Memory B cell (primary cell): ENCODE measurements around the gene YIPF2.

Experiments used
- ATAC-seq: fragments of 150-1000 bp; cut with Tn5 transposase; 2 replicates; pipeline ENCODE4 v1.10.0; 2021; ENCODE audit warnings: low read depth, mild to moderate bottlenecking, moderate library complexity
- DNase-seq, 2 donors: peaks; one replicate each; pipeline ENCODE4 v3.0.0; 2022; ENCODE audit warnings: low spot score in 2 of 2
- H3K27ac Mint-ChIP-seq: one replicate; pipeline ENCODE4 v1.8.0; 2022; ENCODE audit warnings: mild to moderate bottlenecking, moderate library complexity, mixed read lengths
- H3K27me3 Mint-ChIP-seq: one replicate; pipeline ENCODE4 v1.8.0; 2022; ENCODE audit warnings: mixed read lengths
- H3K36me3 Mint-ChIP-seq: one replicate; pipeline ENCODE4 v1.8.0; 2022; ENCODE audit warnings: mild to moderate bottlenecking, mixed read lengths
- H3K4me1 Mint-ChIP-seq: one replicate; pipeline ENCODE4 v1.8.0; 2022; ENCODE audit warnings: mixed read lengths
- H3K4me3 Mint-ChIP-seq: one replicate; pipeline ENCODE4 v1.8.0; 2022; ENCODE audit warnings: mild to moderate bottlenecking, moderate library complexity, mixed read lengths
- H3K9me3 Mint-ChIP-seq: one replicate; pipeline ENCODE4 v1.8.0; 2022; ENCODE audit warnings: mixed read lengths

Gene YIPF2

DNA sequence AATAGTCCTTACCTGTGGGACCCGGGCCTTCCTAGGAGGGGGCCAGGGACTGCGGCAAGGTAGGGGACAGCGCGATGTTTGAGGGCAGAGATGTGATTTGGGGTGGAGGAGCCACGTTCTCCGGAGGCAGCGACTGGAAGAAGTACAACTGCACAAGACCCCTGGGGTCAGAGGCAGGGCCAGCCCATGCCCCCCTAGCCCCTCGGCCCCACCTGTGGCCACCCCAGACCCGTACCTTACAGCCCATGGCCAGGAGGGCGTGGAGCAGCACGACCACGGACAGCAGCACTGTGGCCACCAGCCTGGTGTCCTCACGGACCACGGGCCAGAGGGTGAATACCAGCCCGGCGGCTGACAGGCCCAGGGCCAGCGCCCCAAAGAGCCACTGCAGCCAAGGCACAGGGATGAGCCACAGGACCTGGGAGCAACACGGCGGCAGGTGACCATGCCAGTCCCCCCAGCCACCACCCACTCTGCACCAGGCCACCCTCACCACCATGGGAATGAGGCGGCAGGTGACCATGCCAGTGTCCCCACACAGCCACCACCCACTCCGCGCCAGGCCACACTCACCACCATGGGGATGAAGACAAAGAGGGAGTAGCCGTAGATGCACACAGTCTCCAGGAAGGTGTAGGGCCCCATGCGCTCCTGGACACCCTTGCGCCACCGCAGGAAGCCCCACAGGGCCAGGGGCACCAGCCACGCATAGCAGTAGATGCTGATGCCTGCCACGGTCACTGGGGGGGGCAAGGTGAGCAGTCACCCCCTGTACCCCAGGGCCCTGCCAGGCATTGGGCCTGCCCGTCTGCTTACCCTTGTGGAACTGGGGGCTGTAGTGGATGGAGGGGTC is 5.0 kb downstream of the YIPF2 start:
- ATAC-seq (no peak), DNase-seq (no peak)
- no peak overlapping the region for H3K27ac Mint-ChIP-seq
- peaks cover 18% of the 10 kb centered on the region for H3K36me3 Mint-ChIP-seq
- H3K9me3 Mint-ChIP-seq: no peaks in the 10 kb centered on the region
- no peaks in the 10 kb centered on the region for H3K27me3 Mint-ChIP-seq
- no peak overlapping the region for H3K4me3 Mint-ChIP-seq
- peaks cover 12% of the 10 kb centered on the region for H3K4me1 Mint-ChIP-seq

DNA sequence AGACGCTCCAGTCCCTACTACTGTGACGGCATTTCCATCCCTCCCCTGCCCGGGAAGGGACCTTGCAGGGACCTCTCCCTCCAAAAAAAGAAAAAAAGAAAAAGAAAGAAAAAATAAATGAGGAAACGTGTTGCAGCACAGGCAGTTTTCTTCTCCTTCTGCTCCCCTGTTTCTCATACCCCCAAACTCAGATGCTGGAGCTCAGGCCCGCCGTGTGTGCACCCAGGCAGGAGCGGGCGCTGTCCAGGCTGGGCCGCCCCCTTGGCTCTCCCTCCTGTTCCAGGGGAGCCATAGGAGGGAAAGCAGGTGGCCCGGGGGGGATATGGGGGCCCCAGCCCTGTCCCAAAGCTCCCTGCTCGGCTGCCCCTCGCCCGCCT is 5.8 kb downstream of the YIPF2 start:
- no peak for ATAC-seq
- no peaks in the 10 kb centered on the region for H3K27me3 Mint-ChIP-seq
- H3K9me3 Mint-ChIP-seq: no peaks in the 10 kb centered on the region
- DNase-seq: no peak
- H3K36me3 Mint-ChIP-seq: peaks cover 18% of the 10 kb centered on the region
- no peak overlapping the region for H3K4me3 Mint-ChIP-seq
- H3K27ac Mint-ChIP-seq: no peak overlapping the region
- H3K4me1 Mint-ChIP-seq: peaks cover 10% of the 10 kb centered on the region

DNA sequence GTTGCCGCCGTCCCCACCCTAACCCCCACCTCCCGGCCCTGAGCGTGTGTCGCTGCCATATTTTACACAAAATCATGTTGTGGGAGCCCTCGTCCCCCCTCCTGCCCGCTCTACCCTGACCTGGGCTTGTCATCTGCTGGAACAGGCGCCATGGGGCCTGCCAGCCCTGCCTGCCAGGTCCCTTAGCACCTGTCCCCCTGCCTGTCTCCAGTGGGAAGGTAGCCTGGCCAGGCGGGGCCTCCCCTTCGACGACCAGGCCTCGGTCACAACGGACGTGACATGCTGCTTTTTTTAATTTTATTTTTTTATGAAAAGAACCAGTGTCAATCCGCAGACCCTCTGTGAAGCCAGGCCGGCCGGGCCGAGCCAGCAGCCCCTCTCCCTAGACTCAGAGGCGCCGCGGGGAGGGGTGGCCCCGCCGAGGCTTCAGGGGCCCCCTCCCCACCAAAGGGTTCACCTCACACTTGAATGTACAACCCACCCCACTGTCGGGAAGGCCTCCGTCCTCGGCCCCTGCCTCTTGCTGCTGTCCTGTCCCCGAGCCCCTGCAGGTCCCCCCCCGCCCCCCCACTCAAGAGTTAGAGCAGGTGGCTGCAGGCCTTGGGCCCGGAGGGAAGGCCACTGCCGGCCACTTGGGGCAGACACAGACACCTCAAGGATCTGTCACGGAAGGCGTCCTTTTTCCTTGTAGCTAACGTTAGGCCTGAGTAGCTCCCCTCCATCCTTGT is 6.4 kb downstream of the YIPF2 start:
- Mint-ChIP-seq H3K9me3 (no peaks in the 10 kb centered on the region), H3K36me3 (peaks cover 19% of the 10 kb centered on the region), H3K4me3 (no peak overlapping the region), H3K27me3 (no peaks in the 10 kb centered on the region), H3K4me1 (peaks cover 7% of the 10 kb centered on the region), H3K27ac (no peak overlapping the region)
- ATAC-seq: no peak
- no peak for DNase-seq

DNA sequence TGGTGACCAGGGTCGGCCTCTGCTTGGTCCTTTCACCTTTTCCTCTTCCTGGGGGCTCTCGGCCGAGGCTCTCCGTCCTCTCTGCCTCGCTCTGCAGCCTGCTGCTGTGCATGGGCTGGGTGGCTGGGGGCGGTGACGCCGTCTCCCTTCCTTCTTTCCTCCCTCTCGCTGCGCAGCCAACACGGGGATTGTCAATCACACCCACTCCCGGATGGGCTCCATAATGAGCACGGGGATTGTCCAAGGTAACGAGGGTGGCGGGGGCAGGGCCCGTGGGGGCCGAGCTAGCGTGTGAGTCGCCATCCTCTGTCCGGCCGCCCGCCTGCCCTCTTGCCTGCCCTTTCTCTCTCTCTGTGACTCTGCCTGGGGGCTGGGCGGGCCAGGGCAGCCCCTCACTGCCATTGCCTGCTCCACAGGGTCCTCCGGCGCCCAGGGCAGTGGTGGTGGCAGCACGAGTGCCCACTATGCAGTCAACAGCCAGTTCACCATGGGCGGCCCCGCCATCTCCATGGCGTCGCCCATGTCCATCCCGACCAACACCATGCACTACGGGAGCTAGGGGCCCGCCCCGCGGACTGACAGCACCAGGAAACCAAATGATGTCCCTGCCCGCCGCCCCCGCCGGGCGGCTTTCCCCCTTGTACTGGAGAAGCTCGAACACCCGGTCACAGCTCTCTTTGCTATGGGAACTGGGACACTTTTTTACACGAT is 7.1 kb downstream of the YIPF2 start:
- Mint-ChIP-seq H3K4me1 (peaks cover 7% of the 10 kb centered on the region), H3K27ac (no peak overlapping the region), H3K9me3 (no peaks in the 10 kb centered on the region), H3K4me3 (no peak overlapping the region), H3K27me3 (no peaks in the 10 kb centered on the region), H3K36me3 (peaks cover 19% of the 10 kb centered on the region)
- ATAC-seq (no peak), DNase-seq (no peak)

DNA sequence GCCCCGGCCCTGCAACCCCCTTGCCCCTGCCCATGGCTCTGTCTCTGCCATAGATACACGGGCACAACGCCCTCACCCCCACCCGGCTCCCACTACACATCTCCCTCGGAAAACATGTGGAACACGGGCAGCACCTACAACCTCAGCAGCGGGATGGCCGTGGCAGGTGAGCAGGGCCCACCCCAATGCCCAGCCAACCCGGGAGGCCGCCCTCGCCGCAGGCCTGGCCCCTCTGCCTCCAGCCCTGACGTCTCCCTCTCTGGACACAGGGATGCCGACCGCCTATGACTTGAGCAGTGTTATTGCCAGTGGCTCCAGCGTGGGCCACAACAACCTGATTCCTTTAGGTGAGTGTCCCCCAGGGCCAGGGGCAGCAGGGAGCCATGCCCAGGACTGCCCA is 7.7 kb downstream of the YIPF2 start:
- Mint-ChIP-seq H3K4me3 (no peak overlapping the region), H3K27me3 (no peaks in the 10 kb centered on the region), H3K36me3 (peaks cover 19% of the 10 kb centered on the region), H3K27ac (no peak overlapping the region), H3K9me3 (no peaks in the 10 kb centered on the region), H3K4me1 (peaks cover 7% of the 10 kb centered on the region)
- no peak for ATAC-seq
- no peak for DNase-seq

DNA sequence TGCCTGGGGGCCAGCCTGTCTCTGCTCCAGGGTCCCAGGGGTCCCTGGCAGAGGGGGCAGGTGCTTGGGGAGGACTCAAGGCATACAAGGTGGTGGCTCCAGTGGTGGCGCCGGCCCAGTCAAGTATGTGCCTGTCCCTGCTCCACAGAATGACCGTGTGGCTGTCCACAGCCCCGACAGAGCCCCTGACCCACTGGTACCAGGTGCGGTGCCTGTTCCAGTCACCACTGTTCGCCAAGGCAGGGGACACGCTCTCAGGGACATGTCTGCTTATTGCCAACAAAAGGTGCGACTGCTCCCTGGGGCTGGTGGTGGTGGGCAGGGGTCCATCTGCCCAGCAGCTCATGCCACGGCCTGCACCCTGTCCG is 8.2 kb downstream of the YIPF2 start:
- Mint-ChIP-seq H3K27me3 (no peaks in the 10 kb centered on the region), H3K36me3 (peaks cover 17% of the 10 kb centered on the region), H3K4me1 (peaks cover 5% of the 10 kb centered on the region), H3K9me3 (no peaks in the 10 kb centered on the region), H3K4me3 (no peak overlapping the region), H3K27ac (no peak overlapping the region)
- no peak for ATAC-seq
- DNase-seq: no peak

DNA sequence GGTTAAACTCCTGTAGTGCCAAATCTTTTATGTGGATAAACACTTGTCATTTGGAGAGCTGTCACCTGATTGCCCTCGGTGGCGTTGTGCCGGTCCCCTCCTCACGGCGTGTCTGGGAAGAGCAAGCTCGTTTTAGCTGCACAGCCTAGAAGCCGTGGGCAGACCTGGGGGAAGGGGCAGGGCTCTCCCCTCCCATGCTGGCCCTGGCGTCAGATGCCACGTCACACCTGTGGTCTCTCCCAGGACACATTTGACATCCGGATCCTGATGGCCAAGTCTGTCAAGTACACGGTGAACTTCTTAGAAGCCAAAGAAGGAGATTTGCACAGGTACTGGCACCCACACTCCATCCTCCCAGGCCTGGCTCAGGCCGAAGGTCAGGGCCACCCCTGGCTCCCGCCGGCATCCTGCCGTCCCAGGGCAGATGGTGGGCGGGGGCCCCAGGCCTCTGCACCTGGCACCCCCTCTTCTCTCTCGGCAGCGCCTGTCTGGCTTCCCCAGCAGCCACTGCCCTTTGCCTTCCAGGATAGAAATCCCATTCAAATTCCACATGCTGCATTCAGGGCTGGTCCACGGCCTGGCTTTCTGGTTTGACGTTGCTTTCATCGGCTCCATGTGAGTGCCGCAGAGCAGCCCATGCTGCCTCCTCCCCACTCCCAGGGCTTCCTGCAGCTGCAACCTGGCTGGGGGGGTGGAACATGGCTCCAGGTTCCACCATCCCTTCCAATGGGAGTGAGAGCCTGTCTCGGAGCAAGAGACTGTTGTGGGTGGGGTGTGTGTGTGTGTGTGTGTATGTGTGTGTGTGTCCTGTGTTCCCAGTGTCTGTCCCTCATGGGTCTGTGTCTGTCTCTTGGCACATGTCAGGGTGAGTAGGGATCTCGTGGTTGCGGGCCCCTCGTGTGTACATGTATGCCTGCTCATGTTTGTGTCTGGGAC is 8.8 kb downstream of the YIPF2 start:
- Mint-ChIP-seq H3K27ac (no peak overlapping the region), H3K36me3 (peaks cover 15% of the 10 kb centered on the region)

DNA sequence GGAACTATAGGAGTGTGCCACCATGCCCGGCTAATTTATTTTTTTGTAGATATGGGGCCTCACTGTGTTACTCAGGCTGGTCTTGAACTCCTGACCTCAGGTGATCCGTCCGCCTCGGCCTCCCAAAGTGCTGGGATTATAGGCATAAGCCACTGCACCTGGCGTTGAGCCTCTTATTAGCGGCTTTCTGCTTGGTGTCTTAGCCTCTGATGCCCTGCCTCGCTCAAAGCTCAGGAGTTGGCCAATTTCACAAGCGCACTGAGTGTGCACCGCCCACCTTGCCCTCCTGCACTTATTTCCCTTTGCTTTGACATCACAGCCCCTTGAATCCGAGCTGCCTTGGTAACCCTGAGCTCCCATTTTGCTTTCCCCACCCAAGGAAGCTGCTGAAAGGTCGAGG is 10.1 kb downstream of the YIPF2 start:
- Mint-ChIP-seq H3K4me3 (no peak overlapping the region), H3K9me3 (no peaks in the 10 kb centered on the region), H3K27me3 (no peaks in the 10 kb centered on the region), H3K36me3 (peaks cover 17% of the 10 kb centered on the region), H3K4me1 (peaks cover 3% of the 10 kb centered on the region), H3K27ac (peak overlapping the region; percentile 14)
- DNase-seq (no peak), ATAC-seq (no peak)

More for the DNA sequence above, 8.8 kb downstream of the YIPF2 start:
- DNase-seq (no peak), ATAC-seq (no peak)
- H3K27me3 Mint-ChIP-seq: no peaks in the 10 kb centered on the region
- no peaks in the 10 kb centered on the region for H3K9me3 Mint-ChIP-seq
- H3K4me3 Mint-ChIP-seq: no peak overlapping the region
- peaks cover 3% of the 10 kb centered on the region for H3K4me1 Mint-ChIP-seq

DNA sequence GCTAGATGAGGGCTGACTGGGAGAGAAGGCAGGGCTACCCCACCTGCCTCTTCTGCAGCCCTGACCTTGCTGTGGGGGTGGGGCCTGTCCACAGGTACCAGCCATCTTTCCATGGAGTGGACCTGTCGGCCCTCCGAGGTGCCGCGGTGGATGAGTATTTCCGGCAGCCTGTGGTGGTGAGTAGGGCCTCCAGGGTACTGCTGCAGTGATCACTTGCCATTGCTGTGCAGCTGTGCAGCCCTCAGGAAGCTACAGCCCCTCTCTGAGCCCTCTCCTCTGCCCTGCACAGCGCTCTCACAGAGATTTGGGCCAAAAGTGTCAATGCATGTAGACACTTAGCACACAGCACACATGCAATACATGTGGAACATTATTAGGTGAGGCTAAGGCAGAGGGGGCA is 11.8 kb downstream of the YIPF2 start:
- no peaks in the 10 kb centered on the region for H3K9me3 Mint-ChIP-seq
- ATAC-seq: no peak
- H3K27me3 Mint-ChIP-seq: no peaks in the 10 kb centered on the region

DNA sequence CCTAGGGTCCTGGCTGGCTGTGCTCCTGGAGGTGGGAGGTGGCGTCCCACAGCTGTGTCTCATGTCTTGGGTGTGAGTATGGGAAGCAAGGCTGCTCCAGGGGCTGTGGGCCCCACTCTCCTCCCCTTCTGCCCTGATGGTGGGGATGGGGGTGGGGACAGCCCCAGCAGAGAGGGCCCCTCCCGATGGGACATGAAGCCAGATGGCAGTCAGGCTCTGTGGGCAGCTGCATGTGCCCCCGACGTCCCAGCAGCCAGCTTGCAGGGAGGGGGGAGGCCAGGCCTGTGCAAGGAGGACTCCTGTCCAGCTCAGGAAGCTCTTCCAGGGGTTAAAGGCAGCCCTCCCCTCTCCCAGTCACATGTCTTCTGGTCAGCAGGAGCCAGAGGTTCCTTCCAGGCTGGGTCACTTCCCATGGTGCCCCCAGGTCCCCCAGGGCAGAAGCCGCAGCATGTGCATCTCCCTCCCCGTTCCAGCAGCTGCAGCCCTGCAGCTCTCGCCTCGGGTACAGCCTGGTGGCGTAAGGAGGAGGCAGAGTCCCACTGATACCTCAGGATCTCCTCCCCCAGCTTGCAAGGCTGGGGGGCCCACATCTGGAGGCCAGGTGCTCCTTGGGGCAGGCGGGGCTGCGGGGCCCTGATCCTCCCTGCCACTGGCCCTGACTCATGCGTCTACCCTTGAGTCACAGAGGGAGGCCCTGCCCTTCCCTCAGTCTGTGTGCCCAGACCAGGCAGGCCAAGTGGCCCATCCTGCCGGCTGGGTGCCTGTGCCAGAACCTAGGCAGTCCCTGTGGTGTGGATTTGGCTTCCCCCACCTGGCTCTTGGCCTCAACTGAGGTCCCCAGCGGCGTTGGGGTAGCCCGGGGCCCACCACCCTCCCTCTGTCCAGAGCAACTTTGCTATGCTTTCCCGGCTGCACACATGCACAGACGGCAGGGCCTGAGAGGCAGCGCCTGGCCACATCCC is 13.0 kb downstream of the YIPF2 start:
- no peak for ATAC-seq
- Mint-ChIP-seq H3K27me3 (no peaks in the 10 kb centered on the region), H3K4me1 (peaks cover 3% of the 10 kb centered on the region), H3K4me3 (no peak overlapping the region), H3K9me3 (no peaks in the 10 kb centered on the region), H3K27ac (no peak overlapping the region), H3K36me3 (peaks cover 14% of the 10 kb centered on the region)
- no peak for DNase-seq

More for the DNA sequence above, 11.8 kb downstream of the YIPF2 start:
- H3K27ac Mint-ChIP-seq: no peak overlapping the region
- peaks cover 3% of the 10 kb centered on the region for H3K4me1 Mint-ChIP-seq
- DNase-seq: no peak
- peaks cover 18% of the 10 kb centered on the region for H3K36me3 Mint-ChIP-seq
- no peak overlapping the region for H3K4me3 Mint-ChIP-seq

DNA sequence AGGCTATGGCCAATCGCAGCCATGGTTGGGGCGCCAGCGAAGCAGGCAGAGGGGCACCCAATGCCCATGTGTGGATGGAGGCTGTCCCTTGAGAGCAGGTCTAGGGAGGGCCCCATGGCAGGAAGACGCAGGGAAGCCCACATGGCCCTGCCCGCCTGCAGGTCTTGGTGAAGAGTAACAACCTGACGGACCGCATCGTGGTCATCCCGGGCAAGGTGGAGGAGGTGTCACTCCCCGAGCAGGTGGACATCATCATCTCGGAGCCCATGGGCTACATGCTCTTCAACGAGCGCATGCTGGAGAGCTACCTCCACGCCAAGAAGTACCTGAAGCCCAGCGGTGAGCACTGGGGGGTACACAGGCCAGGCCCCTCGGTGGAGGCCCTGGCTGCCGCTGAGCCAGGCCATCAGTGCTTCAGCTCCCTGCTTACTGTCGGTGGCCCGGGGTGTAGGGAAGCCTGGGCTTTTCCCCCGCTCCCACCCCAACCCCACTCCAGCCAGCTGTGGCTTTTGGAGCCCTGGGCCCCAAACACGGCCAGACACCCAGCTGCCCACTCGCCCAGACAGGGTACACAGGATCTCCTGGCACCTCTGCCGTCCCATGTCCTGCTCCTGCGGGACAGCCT is 14.6 kb downstream of the YIPF2 start:
- no peaks in the 10 kb centered on the region for H3K27me3 Mint-ChIP-seq
- no peak overlapping the region for H3K4me3 Mint-ChIP-seq
- DNase-seq (no peak), ATAC-seq (no peak)
- H3K36me3 Mint-ChIP-seq: peaks cover 13% of the 10 kb centered on the region
- H3K4me1 Mint-ChIP-seq: peaks cover 3% of the 10 kb centered on the region
- H3K9me3 Mint-ChIP-seq: no peaks in the 10 kb centered on the region
- no peak overlapping the region for H3K27ac Mint-ChIP-seq

DNA sequence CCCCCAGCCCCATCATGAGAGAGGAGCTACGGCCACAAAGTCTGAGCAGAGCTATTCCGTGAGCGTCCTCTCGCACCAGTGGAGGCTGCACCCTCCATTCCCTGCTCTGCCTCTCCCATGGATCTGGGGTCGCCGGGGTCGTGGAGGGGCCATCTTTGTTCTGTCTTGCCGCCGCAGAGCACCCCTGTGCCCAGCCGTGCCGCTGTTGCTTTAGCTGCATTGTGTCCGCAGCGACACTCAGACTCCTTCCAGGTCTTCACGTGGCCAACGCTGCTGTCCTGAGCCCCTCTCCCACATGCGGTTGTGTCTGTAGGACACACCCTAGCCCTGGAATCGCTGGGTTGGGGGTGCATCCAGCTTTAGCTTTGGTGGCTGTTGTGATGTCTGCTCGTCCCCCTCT is 15.8 kb downstream of the YIPF2 start:
- no peaks in the 10 kb centered on the region for H3K4me1 Mint-ChIP-seq
- H3K27ac Mint-ChIP-seq: no peak overlapping the region
- ATAC-seq (no peak), DNase-seq (no peak)
- peaks cover 19% of the 10 kb centered on the region for H3K36me3 Mint-ChIP-seq
- no peaks in the 10 kb centered on the region for H3K9me3 Mint-ChIP-seq
- H3K27me3 Mint-ChIP-seq: no peaks in the 10 kb centered on the region
- no peak overlapping the region for H3K4me3 Mint-ChIP-seq
